CD4-positive, alpha-beta T cell treated with Interleukin-6 for 4 hours (primary cell): Measurements from ENCODE around the gene ELK1.

ENCODE experiments used
- DNase-seq: peaks from one replicate; pipeline ENCODE4 v3.0.0-alpha.2; 2020; ENCODE audit warnings: mixed read lengths

ELK1 gene

DNA sequence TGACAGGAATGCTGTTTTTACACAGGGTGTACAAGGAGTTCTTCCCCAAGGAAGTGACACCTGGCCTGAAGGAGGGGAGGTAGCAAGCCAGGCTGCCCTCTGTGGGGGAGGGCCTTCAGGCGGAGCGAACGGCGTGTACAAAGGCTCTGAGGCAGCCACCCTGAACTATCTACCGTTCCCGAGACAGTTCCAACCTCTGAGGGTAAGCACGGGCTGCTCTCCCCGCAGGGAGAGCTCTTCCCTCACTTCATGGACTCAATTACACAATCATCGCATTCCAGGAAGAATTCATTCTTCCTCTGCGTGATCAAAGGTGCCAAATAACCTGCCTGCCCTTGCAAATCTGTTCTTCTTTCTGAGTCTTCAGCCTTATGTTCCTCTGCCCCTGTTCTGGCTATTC is 4.8 kb downstream of the ELK1 start:
- no peak for DNase-seq

DNA sequence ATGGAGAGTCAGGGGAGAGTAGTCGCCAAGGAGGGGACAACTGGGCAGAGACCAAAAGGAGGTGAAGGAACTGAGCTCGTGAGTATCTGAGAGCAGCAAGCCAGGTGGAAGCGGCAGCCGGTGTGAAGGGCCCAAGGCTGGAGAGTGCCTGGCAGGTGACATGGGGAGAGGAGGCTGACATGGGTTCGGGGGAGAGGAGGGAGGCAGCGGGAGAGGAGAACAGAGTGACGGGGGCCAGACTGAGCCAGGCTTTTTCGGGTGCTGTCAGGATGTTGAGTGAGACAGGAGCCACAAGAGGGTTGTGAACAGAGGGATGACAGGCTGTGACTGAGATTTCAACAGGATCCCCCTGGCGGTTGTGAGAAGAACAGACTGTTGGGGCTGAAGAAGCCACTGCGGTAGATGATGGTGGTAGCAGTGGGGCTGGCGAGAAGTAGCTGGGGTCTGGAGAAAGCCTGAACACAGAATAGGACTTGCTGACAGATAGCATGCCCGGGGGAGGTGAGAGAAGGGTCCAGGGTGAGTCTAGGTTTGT is 5.7 kb downstream of the ELK1 start:
- DNase-seq = no peak

DNA sequence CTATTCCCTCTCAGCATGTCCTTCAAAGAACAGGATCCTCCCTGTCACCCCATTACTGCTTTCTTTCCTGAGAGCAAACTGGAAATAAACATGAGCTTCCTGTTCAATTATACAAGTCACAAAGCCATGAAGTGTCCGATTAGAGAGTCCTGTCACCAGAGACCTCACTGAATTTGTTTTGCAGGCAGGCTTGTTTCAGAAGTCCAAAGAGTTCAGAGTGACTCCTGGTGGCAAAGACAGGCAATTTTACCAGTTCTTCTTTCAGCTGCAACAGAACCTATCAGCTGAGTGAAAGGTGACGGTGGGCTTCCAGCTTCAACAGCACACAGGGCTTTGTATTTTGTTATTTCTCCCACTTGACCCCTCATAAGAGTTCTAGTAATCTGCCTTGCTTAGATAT is 6.4 kb downstream of the ELK1 start:
- DNase-seq = peak; percentile 17

DNA sequence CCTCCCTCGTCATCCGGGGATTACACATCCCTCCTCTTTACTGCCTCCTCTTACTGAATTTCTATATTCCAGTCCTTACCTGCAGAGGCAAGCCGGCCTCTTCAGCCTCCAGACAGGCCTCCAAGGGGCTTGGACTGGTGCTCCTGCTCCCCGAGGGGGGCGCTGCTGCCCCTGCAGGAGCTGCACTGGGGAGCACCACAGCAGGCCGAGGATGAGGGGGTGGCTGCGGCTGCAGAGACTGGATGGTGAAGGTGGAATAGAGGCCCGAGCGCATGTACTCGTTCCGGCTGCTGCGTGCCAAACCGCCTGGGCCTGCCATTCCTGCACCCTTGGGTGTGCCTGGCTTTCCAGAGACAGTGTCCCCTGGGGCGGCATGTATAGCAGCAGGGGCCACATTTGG is 11.5 kb downstream of the ELK1 start:
- no peak for DNase-seq

DNA sequence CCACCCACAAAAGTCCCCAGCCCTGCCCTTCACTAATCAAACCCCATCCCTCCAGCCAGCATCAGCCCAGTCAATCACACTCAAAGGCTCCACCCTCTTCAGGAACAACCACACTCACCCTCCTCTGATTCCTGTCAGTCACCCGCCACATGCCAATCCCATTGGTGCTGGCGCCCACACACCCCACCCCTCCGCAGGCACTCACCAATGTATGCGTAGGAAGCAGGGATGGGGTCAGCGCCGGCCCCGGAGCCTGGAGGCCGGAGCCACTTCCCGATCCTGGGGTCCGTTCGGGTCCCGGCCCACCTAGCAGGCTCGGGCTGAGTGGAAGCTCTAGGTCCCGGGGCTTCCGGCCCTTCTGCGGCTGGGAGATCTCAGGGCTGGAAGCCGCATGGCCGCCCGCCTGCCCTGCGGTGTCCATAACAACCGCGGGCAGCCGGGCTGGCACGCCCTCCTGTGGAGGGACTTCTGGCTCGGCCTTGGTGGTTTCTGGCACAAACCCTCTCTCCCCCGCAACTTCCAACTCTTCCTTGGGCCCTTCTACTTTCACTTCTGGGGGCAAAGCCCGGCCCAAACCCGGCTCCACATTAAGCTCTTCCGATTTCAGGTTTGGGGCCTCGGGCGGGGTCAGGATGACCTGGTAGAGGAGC is 12.7 kb downstream of the ELK1 start:
- peak; percentile 61 for DNase-seq

DNA sequence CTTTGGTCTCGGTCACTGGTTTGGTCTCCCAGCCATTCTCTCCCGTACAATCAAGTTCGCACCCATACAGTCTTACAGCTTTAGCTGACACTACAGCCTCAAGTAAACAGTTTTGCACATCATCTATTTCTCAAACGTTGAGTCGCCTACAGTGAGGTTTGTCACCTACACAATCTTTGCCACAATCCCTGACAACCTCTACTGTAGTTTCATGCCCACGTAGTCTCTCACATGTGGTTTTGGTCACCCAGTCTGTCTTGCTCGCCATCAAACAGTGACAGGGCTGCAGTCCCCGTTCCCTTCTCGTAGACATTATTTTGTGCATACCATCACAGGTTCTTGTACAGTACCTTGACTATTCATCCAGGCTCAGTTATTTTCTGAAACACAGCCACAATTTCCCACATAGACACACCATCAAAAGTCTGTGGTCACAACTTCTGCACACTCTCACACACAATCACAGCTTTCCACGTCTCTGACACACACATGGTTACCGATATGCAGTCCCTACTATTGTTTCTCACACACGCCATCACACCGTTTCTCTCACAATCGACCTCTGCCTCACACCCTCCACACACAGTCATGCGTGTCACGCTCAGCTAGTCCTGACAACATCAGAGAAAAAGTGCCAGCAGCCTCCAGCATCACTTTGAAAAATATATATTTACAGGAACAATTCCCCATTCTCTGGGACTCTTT is 15.3 kb downstream of the ELK1 start:
- DNase-seq = no peak

DNA sequence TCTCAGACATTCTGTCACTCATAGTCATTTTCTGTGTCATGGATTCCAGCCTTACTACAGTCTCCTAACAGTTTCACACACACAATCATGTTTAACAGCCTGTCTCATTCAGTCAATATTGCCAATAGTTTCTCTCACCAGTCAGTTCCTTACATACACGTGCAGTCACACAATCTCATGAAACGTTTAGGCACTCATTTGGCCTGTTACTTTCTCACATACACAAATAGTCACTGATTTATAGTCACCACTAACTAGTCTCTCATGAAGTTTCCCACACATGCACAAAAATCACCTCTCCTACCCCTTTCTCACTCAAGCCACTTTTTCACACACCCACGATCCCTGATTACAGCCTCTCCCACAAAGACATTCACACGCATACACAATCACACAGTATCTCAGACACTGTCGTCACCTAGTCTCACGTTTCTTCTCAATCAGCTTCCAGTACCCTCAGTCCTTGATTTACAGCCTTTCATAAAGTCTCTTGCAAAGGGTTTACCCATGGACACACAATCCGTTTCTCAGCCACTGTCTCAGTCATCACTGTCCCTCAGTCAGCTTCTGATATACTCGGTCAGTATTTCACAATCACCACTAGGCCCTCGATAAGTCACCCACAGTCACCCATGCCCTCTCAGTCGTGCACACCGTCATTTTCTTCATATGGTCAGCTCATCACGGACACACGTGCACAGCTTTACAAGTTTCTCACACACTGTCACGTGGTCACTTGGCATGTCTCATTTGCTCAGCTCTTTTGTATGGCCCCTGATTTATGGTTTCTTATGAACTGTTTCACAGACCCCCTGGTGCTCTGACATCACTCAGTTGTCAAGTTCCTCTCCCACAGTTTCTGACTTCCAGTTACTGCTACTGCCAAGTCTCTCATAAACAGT is 16.4 kb downstream of the ELK1 start:
- no peak for DNase-seq

DNA sequence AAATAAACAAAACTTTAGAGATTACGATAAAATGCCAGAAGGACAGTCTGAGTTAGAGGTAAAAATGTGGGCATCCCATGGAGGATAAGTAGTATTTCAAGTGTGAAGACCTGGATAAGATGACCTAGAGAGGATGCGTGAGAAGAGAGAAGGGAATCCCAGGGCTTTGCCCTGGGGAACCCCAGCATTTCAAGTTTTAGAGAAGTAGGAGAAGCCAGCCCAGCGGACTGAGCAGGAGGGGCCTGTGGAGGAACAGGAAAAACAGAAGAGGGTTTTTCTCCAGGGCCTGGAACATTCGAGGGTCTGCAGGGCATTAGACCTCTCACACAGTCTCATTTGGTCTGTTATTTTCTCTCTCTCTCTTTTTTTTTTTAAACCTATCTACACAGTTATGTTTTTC is 17.7 kb downstream of the ELK1 start:
- DNase-seq = no peak

DNA sequence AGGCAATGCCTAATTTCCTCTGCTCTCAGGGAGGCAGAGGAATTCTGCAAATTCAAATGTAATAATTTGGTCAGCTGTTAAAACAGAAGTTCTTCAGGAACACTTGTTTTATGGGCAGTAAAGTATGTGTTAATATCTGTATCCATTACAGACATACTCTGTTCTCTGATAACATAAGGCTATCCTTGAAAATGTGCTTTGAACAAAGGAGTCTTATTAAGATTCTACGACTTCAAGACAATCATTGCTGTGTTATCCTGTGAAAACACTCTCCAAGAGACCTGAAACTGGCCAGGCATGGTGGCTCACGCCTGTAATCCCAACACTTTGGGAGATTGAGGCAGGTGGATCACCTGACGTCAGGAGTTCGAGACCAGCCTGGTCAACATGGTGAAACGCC is 18.7 kb downstream of the ELK1 start:
- DNase-seq = no peak

DNA sequence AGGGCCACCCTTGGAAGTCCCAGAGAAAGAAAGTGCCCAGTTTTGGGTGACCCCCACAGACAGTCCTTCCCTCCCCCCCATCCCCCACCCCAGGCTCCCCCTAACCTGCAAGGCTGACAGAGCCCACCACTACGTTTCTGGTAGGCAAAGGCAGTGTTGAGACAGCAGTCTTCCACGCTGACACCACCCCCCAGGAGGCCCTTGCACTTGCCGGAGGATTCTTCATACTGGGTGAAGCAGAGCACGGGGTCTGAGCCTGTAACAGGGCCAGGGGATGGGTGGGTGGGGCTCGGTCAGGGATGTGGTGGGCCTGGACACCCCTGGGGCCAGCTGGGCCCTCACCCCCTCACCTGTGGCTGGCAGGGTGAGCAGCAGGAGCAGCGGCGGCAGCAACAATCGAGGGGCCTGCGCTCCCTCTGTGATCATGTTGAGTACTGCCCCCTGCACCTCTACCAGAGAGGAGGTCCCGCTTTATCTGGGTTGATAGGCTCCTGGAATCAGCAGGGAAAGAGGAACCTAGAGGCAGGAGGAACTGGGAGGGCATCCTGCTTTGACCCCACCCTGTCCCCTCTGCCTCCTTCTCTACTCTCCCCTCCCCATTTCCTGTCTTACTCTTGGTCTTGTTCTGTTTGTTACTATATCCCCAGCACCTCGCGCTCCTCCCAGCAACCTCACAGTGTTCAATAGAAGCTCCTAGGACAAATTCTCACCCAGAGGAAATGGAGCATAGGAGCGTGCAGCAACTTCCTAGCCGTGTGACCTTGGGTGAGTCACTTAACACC is 20.8 kb downstream of the ELK1 start, which contains the start of gene CFP:
CFP (minus strand) TSS at position 512 of the 782 bp plus-strand sequence; CDS start at position 426, 86 bp downstream.
- peak; percentile 44 for DNase-seq

DNA sequence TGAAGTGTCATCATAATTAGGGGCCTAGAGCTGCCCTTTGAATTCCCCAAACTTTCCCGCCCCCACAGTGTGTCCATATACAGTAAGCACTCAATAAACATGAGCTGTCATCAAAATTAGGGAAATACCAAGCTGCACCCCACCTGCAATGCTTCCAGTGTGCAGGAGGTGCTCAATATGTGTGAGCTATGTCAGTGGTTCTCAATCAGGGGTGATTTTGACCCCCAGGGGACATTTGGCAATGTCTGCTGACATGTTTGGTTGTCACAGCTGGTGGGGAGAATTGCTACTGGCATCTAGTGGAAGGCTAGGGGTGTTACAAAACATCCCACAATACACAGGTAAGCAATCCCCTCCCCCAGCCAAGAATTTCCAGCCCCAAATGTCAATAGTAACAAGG is 21.4 kb downstream of the ELK1 start:
- peak; percentile 40 for DNase-seq

DNA sequence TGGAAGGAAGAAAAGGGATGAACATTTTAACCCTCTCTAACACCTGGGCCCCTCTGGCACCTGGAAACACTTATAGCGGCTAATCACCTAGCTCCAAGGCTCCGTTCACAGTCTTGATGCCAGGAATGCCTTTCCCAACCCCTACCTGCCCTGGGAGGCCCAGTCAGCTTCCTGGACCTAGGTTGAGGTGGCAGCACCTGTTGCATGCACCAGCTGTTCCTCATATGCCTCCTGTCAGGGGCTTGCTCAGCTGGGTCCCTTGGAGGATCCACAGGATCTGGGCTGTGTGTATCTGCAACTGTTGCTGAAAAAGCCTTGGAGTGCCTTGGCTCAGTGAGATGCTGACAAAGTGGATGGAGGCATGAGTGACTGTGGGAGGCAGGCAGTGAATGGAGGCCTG is 25.0 kb downstream of the ELK1 start:
- no peak for DNase-seq

DNA sequence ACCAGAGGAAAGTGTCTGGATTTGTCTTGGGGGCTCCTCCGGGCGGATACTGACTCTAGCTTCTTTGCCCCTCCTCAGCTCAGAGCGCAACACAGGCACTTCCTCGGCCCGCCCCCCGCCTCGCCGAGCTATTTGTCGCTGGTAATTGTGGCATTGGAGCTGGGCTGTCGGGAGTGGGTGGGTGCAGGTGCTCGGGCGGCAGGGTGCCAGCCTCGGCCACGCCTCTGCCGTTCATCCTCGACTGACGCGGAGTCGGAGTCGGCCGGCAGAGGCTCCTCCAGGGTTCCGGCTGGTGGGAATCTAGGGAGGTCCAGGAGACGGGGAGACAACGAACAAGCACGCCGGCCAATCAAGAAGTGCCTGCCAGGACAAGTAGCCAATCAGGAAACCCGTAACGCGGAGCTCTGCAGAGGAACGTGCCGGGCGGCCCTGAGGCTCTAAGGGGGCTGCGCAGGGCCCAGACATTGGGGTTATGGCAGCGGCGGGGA is 26.8 kb downstream of the ELK1 start:
- peak; percentile 63 for DNase-seq

DNA sequence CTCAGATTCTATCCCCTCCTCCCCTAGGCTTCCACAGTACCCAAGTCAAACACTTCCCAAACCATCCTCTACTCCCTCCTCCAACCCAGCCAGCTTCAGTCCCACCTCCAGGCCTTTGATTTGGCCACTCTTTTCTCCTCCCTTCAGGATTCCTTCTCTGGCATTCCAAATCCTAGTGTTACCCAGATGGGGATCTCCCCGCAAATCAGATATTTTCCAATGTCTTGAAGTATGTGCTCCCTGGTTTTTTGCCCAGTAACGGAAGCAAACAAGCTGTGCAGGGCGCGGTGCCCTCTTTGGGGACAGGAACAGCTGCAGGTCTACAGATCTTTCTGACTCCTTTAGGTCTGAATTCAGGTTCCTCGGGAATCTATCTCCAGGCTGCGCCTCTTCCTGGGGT is 28.5 kb downstream of the ELK1 start:
- DNase-seq = no peak

DNA sequence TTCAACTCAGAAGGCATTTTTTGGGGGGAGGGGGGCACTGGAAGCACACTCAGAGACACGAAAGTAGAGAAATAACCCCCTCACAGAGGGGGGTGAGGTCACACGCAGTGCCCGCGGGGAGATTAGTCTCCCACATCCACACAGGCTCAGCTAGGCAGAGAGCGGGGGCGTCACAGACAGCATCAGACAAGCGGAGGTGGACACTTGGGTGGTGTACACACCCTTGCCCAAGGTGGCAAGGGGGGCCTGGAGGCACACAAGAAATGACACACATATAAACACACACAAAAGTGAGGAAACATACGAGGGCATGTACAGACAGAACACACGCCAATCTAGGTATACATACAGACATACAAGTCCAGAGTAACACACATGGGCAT is 30.1 kb downstream of the ELK1 start:
- no peak for DNase-seq

DNA sequence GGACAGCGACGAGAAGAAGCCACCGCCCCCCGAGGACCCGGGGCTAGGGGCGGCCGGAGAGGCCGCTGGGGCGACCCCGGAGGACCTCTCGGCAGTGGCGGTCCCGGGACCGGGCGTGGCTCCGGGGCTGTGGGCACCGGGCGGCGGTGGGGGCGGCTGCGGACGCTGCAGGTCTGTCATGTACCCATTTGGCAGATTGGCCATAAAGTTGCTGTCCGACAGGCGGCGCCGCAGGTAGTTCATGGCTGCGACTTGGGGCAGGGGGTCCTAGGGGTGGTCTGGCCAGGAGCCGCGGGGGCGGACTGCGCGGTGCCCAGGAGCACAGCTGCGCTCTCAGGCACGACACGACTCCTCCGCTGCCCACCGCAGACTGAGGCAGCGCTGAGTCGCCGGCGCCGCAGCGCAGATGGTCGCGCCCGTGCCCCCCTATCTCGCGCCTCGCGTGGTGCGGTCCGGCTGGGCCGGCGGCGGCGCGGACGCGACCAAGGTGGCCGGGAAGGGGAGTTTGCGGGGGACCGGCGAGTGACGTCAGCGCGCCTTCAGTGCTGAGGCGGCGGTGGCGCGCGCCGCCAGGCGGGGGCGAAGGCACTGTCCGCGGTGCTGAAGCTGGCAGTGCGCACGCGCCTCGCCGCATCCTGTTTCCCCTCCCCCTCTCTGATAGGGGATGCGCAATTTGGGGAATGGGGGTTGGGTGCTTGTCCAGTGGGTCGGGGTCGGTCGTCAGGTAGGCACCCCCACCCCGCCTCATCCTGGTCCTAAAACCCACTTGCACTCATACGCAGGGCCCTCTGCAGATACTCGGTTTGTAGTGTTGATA is 30.7 kb downstream of the ELK1 start, which contains the start of gene SYN1:
SYN1 (minus strand) TSS at position 372 of the 817 bp plus-strand sequence; CDS start at position 243, 129 bp downstream.
- DNase-seq = peak; percentile 83

DNA sequence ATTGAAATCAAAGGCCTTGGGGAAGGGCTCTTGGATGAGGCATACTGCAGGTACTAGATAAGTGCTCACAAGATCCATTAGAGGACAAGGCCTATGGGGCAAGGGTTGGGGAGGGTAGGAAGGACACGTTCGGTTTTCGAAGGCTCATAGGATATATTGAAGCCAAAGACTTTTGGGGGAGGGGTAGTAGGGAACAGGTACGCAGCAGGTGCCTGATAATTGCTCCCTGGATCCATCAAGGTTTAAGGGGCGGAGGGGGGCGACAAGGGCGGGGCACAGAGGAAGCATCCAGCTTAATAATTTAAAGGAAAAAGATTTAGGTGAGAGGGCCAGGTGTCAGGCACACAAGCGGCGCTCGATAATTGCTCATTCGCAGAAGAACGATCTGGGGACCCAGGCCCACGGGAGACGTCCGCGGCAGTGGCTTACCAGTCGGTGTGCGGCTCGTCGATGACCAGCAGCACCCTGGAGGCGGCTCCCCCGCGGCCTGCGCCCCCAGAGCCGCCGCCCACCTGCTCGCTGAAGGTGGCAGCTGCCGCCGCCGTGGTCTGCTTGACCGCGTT is 31.4 kb downstream of the ELK1 start:
- no peak for DNase-seq

DNA sequence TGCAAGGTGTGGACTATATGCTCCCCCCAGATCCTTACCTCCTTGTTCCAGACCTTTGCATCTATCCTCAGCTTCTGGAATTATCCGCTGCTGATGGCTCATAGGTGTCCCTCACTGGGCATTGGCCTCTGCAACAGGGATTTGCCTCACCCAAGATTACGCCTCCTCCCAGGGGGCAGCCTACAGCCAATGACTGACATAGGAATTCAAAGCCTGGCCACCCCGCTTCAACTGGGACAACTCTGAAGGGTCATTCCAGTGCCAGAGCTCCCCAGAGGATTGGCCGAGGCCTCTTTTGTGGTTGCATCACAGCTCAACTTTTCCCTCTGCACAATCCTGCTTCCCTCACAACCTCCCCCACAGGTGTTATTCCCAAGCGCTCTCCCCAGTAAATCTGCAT is 35.7 kb downstream of the ELK1 start:
- no peak for DNase-seq

DNA sequence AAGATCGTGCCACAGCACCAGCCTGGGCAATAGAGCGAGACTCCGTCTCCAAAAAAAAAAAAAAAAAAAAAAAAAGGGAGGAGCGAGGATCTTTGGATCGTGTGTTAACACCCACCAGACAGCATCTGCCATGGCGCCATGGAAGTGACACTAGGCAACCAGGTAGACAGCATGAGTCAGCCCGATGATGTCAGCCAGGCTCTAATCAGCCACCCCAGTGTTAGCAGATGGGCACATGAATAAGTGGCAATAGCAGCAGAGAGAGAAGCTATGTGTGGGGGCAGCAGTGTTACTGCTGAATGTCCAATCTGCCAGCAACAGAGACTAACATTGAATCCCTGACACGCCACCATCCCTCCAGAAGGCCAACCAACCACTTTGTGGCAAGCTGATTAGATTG is 37.3 kb downstream of the ELK1 start:
- DNase-seq = no peak

DNA sequence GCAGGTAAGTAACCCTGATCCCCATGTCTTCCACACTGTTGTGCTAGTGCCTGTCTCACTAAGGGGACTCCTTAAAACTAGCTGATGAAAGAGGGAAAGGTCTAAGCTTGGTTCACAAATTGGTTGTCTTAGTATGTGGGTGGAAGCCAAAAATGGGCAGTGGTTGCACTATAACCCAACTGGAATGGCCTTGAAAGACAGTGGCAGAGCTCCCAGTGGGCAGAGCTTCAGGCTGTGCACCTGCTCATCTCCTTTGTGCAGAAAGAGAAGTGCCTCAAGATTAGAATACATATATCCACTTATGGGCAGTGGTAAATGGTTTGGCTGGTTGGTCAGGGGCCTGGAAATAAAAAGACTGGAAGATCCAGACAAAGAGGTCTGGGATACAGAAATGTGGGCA is 37.9 kb downstream of the ELK1 start:
- no peak for DNase-seq

DNA sequence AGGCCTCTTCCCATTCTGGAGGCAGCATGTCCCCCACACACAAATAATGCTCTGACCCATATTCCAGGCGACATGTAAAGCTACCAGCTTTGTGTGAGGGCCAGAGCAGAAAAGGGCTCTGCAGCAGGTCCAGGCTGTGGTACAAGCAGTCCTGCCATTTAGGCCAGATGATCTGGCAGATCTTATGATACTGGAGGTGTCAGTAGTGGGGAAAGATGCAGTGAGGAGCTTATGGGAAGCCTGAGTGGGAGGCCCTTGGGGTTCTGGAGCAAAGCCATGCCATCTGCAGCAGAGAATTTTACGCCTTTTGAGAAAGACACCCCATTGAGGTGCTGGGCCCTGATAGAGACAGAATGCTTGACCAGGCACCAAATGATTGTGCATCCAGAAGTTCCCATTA is 38.4 kb downstream of the ELK1 start:
- DNase-seq = no peak
